Sigmoid colon (tissue), 4 donors: ENCODE data around the gene FKBP9.
"Not testable (repeated sequence)": the region's sequence is repeated elsewhere in the genome, so short reads cannot be mapped to it uniquely, and the experiment has no call there.

Experiments
- POLR2A ChIP-seq, 2 donors: fragments of 450-650 bp; IDR thresholded peaks; one replicate each; pipeline ENCODE4 v1.6.1; 2016; ENCODE audit warnings: antibody characterized with exemption in 2 of 2, mild to moderate bottlenecking in 2 of 2, moderate library complexity in 2 of 2
- POLR2AphosphoS5 ChIP-seq, 4 donors: sonication (generic); formaldehyde crosslinking; IDR thresholded peaks; one replicate each; pipeline ENCODE4 v1.6.1; 2017; ENCODE audit warnings: antibody characterized with exemption in 4 of 4
- TF ChIP-seq, protein P1 (sequence below), 4 experiments: fragments of 450-650 bp in 3 of 4; fragments of 200-600 bp in 1 of 4; IDR thresholded peaks; one replicate each; pipeline ENCODE4 v1.5.1; 2016 to 2019; ENCODE audit warnings: antibody characterized with exemption in 4 of 4, mild to moderate bottlenecking in 3 of 4, moderate library complexity in 2 of 4

DNA sequence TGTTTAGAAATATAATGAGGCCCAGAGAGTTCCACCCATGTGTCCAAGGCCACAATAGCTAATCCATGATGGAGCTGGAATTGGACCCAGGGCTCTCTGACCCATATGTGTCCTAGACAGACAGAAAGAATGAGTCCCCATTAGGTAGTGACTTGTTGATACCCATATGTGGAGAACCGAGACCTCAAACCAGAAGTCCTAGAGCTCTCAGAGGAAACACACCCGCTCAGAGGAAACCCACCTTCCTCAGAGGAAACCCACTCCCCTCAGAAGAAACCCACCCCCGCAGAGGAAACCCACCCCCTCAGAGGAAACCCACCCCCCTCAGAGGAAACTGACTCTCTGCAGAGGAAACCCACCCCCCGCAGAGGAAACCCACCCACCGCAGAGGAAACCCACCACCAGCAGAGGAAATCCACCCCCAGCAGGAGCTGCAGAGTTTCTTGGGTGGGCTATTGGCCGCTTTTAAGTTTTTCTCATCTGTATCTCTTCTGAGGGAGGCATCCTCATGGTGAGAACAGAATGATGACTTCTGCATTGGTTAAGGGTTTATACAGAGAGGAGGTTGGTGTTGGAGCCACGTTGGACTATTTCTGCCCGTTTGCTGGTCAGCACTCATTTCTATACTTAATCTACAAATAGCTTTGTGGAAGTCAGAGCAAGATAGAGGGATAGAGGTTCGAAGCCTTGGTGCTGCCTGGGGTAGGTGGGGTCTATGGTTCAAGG is 34.9 kb downstream of the FKBP9 start:
- TF ChIP-seq, protein P1, sequence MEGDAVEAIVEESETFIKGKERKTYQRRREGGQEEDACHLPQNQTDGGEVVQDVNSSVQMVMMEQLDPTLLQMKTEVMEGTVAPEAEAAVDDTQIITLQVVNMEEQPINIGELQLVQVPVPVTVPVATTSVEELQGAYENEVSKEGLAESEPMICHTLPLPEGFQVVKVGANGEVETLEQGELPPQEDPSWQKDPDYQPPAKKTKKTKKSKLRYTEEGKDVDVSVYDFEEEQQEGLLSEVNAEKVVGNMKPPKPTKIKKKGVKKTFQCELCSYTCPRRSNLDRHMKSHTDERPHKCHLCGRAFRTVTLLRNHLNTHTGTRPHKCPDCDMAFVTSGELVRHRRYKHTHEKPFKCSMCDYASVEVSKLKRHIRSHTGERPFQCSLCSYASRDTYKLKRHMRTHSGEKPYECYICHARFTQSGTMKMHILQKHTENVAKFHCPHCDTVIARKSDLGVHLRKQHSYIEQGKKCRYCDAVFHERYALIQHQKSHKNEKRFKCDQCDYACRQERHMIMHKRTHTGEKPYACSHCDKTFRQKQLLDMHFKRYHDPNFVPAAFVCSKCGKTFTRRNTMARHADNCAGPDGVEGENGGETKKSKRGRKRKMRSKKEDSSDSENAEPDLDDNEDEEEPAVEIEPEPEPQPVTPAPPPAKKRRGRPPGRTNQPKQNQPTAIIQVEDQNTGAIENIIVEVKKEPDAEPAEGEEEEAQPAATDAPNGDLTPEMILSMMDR (IDR thresholded peaks at IDR 0.05), result not testable (repeated sequence)
- not testable (repeated sequence) for TF ChIP-seq POLR2A, POLR2AphosphoS5 (IDR thresholded peaks at IDR 0.05)
